HG03095 (cell line): ENCODE data around the gene LYSET.
"Not testable (repeated sequence)": the region's sequence is repeated elsewhere in the genome, so short reads cannot be mapped to it uniquely, and the experiment has no call there.

Experiments used
- ATAC-seq: cut with Tn5 transposase; IDR thresholded peaks from one replicate; pipeline ENCODE4 v1.9.1; 2021; ENCODE audit warnings: moderate library complexity; ENCODE audit not compliant: unreplicated experiment

LYSET gene

GRCh38 chr14:93165271-93166265, 19.5 kb upstream of the LYSET start:
- ATAC-seq, result not testable (repeated sequence)

- not testable (repeated sequence) for ATAC-seq
Measured at GRCh38 chr14:93168610-93169009, 16.5 kb upstream of the LYSET start.

GRCh38 chr14:93169619-93170018, 15.5 kb upstream of the LYSET start:
- not testable (repeated sequence) for ATAC-seq

GRCh38 chr14:93170141-93170540, 15.0 kb upstream of the LYSET start:
- ATAC-seq, result not testable (repeated sequence)

GRCh38 chr14:93171376-93171775, 13.7 kb upstream of the LYSET start:
- no peak for ATAC-seq

GRCh38 chr14:93173943-93174395, 11.1 kb upstream of the LYSET start:
- ATAC-seq, result no peak

GRCh38 chr14:93174731-93175130, 10.4 kb upstream of the LYSET start:
- not testable (repeated sequence) for ATAC-seq

GRCh38 chr14:93175492-93175891, 9.6 kb upstream of the LYSET start:
- ATAC-seq, result no peak

- ATAC-seq, result no peak
Measured at GRCh38 chr14:93183596-93184317, 1.4 kb upstream of the LYSET start.

- no peak for ATAC-seq
Measured at GRCh38 chr14:93185349-93185720, 218 bp downstream of the LYSET start.

- no peak for ATAC-seq
Measured at GRCh38 chr14:93186466-93186865, 1.3 kb downstream of the LYSET start.

- no peak for ATAC-seq
Measured at GRCh38 chr14:93186956-93187355, 1.8 kb downstream of the LYSET start.

GRCh38 chr14:93195316-93195999, 10.3 kb downstream of the LYSET start:
- ATAC-seq, result no peak

- ATAC-seq, result no peak
Measured at GRCh38 chr14:93199031-93199430, 13.9 kb downstream of the LYSET start.

- no peak for ATAC-seq
Measured at GRCh38 chr14:93200553-93200952, 15.4 kb downstream of the LYSET start.

GRCh38 chr14:93201155-93201704, 16.1 kb downstream of the LYSET start:
- ATAC-seq, result no peak

GRCh38 chr14:93206793-93207467, 21.8 kb downstream of the LYSET start, which contains the start of the genes GON7 and UBR7:
Gene GON7 (minus strand): TSS chr14:93207065. CDS start chr14:93207037, 28 bp downstream.
Gene UBR7 (plus strand): TSS chr14:93207256. CDS start chr14:93207292, 36 bp downstream.
- peak; percentile 82 for ATAC-seq

- ATAC-seq, result peak; percentile 37
Measured at GRCh38 chr14:93207468-93208308, 22.6 kb downstream of the LYSET start.

- peak; percentile 70 for ATAC-seq
Measured at GRCh38 chr14:93212432-93212831, 27.3 kb downstream of the LYSET start.
